OCI-LY3 (cell line): Measurements from ENCODE around the gene BAZ1A.

Experiments used
- CTCF ChIP-seq: fragments of 200-600, 300-600 bp; sonication (generic); IDR thresholded peaks from 2 replicates; pipeline ENCODE4 v1.5.1; 2014; ENCODE audit warnings: antibody characterized with exemption, low read length, low read depth
- EZH2phosphoT487 ChIP-seq: fragments of 200-600 bp; shearing (Covaris generic); IDR thresholded peaks from 2 replicates; pipeline ENCODE4 v1.6.1; 2018; ENCODE audit warnings: antibody characterized with exemption, mixed run types, low read depth

GRCh38 chr14:34824256-34824655 is 50.9 kb downstream of the BAZ1A start:
- TF ChIP-seq EZH2phosphoT487 = no peak
- no peak for TF ChIP-seq CTCF
